HG03469 (cell line): ENCODE results near the gene MAPRE3.

ENCODE experiments used
- ATAC-seq: cut with Tn5 transposase; IDR thresholded peaks from one replicate; pipeline ENCODE4 v1.9.1; 2021; ENCODE audit warnings: mild to moderate bottlenecking, moderate library complexity, moderate number of reproducible peaks; ENCODE audit not compliant: unreplicated experiment

MAPRE3 gene

GRCh38 chr2:26948800-26949199, 21.6 kb upstream of the MAPRE3 start:
- no peak for ATAC-seq

GRCh38 chr2:26950246-26950645, 20.2 kb upstream of the MAPRE3 start:
- no peak for ATAC-seq

GRCh38 chr2:26951236-26951635, 19.2 kb upstream of the MAPRE3 start:
- no peak for ATAC-seq

GRCh38 chr2:26952374-26952773, 18.1 kb upstream of the MAPRE3 start:
- ATAC-seq: no peak

GRCh38 chr2:26954135-26954534, 16.3 kb upstream of the MAPRE3 start:
- ATAC-seq: no peak

GRCh38 chr2:26957041-26957440, 13.4 kb upstream of the MAPRE3 start:
- ATAC-seq: no peak

GRCh38 chr2:26957534-26957933, 12.9 kb upstream of the MAPRE3 start:
- no peak for ATAC-seq

GRCh38 chr2:26959331-26959730, 11.1 kb upstream of the MAPRE3 start:
- no peak for ATAC-seq

- no peak for ATAC-seq
Measured at GRCh38 chr2:26964446-26965130, 5.8 kb upstream of the MAPRE3 start.

- no peak for ATAC-seq
Measured at GRCh38 chr2:26968001-26968400, 2.4 kb upstream of the MAPRE3 start.

- ATAC-seq: no peak
Measured at GRCh38 chr2:26969077-26969844, 1.2 kb upstream of the MAPRE3 start.

GRCh38 chr2:26970928-26971627, 641 bp downstream of the MAPRE3 start:
- no peak for ATAC-seq

- ATAC-seq: no peak
Measured at GRCh38 chr2:26971911-26972786, 1.7 kb downstream of the MAPRE3 start.

- no peak for ATAC-seq
Measured at GRCh38 chr2:26974352-26974751, 3.9 kb downstream of the MAPRE3 start.

- ATAC-seq: no peak
Measured at GRCh38 chr2:26975102-26975501, 4.7 kb downstream of the MAPRE3 start.

- no peak for ATAC-seq
Measured at GRCh38 chr2:26975656-26976055, 5.2 kb downstream of the MAPRE3 start.

GRCh38 chr2:26976237-26976636, 5.8 kb downstream of the MAPRE3 start:
- no peak for ATAC-seq

GRCh38 chr2:26977012-26977411, 6.6 kb downstream of the MAPRE3 start:
- ATAC-seq: no peak

GRCh38 chr2:26978061-26978596, 7.7 kb downstream of the MAPRE3 start:
- ATAC-seq: no peak

- ATAC-seq: no peak
Measured at GRCh38 chr2:26979741-26980140, 9.3 kb downstream of the MAPRE3 start.

GRCh38 chr2:26980971-26981370, 10.5 kb downstream of the MAPRE3 start:
- ATAC-seq: no peak
